ENCODE data around the gene UROC1.

The UROC1 gene

DNA sequence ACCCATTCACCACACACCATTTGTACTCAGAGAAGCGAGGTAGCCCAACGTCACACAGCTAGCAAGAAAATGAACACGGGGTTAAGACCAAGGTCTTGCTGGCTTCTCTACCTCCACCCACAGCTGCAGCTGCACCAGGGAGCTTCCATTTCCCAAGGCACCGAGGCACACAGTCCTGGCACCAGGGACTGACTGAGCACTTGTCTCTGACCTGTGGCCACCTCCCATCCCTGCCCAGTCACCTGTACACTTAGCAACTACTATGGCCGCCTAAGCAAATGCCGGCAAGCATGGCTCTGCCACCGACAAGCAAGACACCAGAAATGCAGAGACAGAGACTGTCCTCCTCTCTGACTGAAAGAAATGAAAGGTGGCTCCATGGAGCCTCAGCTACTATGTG is 57.2 kb downstream of the UROC1 start:
- DNase-seq (ENCODE audit: low spot score) = no peak

DNA sequence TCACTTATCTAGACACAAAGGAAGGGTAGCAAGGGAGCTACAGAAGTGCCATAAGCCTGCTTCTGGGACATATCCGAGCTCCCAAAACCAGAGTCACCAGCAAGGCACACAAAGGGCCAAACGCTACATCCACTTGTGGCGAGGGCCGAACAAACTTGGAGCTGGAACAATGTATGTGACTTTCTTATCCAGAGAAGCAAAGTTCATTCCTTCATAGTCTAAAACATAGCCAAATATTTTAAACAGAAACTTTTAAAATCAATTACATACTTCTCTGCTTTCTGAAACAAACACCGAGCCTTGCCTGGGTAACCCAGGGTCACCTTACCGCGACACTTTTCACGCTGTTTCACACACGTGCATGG is 57.8 kb downstream of the UROC1 start:
- no peak for DNase-seq (ENCODE audit: low spot score)

DNA sequence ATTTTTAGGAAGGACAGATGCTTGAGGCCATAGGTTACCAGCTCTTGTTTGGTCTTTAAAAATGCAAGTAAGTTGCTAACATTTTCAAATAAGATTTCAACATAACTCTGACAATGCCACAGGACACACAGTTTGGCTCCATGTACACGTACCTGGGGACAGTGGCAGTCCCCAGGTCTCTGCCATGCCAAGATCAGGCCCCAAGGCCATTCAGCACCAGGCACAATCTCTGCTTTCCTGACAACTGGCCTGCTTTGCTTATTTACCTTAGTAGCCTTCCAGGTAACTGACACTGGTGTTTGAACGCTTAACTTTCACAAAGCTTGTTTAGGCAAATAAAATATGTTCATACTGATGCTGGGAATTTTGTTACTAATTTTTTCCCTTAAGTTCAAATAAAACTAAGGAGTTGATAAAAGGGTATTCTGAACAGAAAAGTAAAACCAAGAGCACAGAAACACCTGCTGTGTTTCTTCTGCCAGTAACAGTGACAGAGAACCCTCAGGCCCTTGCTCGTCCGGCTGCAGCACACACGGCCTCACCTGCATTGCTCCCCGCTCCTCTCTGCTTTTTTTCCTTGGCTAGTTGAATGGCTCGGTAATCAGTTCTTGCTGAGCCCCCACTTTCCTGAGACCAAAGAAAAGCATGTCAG is 58.3 kb downstream of the UROC1 start:
- DNase-seq (ENCODE audit: low spot score) = no peak

DNA sequence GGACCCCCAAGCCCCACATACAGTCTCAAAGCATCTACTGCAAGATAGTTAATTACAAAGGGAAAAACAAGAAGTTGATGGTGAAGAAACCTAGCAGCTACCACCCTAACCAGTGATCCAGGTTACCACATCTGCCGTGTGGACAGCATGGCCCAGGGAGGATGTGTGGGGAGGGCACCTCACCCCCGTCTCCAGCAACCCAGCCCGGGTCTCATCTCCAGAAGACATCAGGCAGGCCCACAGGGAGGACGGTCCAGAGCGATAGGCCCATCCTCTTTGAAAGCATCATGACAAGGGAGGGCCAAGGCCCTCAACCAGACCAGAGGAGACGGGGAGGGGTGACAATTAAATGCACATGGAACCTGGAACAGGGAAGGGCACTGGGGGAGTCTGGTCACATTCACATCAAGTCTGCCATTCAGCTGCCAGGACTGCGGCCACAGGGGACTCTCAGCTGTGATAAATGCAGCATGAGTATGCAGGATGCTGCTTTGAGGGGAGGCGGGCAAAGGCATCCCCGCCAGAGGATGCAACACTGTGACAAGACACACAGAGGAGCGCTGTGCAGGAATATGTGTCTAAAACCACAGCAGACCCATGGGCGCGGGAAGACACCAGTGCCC is 60.7 kb downstream of the UROC1 start:
- no peak for DNase-seq (ENCODE audit: low spot score)

DNA sequence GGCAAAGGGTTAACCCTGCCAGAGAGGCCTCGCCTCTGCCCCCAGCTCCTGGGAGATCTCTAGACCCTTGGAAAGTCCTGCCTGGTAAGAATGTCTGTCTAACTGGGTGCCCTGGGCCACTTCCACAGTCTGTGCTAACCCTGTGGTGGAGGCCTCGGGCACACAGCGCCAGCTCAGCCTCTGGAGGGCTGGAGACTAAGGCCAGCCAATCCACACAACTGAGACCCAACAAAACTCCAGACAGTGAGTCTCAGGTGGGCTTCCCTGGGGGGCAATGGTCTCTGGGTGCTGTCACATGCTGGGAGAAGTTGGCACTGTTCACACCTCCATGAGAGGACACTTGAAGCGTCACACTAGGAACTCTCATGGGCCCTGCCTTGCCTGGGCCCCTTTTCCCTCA is 61.4 kb downstream of the UROC1 start:
- no peak for DNase-seq (ENCODE audit: low spot score)

DNA sequence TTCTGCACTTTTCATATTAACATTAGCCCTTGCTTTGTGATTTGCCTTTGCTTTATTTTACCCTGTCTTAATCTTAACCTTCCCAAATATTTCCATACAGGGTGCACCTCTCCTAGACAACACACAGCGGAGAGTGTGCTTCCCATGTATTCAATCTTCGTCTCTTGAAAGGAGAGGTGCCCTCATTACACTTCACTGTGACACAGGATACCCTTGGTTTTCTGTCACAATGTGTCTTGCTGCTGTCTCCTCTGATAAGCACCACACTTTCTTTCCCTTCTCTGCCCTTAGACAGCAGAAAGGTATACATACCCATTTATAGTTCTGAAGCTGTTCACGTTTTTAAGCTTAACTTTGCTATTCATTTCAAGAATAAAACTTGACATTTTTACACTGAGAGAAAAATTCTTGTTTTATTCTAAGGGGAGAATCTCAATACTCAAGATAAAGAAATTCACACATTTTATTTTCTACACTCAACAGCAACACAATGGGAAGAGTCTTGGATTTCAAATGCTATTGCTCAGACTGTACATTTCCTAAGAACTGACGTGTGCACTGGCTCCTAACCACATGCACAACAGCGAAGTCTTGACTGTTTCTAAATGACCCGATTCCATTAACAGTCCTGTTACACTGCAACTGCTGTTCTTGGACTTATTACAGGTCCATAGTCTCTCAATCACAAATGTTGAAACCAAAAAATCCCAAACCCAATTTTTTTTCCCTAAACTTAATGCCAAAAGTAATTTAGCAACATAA is 63.0 kb downstream of the UROC1 start:
- no peak for DNase-seq (ENCODE audit: low spot score)

DNA sequence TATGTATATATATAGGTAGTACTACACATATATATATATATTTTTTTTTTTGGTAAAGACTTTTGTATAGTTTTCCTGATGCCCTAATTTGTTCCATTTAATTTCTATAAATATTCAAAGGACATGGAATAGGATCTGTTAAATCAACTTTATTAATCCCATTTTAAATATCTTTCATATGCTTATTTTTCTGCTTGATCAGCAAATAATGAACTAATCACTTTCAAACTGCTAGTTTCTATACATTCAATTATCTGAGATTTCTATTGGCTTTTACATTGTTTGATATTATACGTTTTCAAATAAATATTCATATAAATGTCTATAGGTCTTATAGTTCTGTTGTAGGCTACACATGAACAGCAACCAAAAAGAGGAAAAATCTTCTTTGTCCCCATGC is 63.5 kb downstream of the UROC1 start:
- DNase-seq (ENCODE audit: low spot score) = no peak

DNA sequence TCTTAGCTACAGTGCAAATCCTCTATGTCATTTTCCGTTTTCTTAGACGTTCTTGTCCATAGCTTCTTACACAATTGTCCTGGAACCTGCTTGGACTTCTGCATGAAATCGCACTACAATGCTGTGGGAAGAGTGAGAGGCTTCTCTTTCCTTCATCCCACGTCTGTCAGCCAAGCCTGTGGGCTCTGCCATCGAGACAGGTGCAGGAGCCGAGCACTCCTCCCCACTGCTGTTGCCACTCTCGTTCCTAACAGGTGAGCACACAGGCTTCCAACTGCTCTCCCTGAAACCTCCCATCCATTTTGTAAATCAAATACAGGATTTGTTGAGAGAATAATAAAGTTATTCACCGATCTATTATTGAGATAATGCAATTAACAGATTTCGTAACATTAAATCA is 65.4 kb downstream of the UROC1 start:
- DNase-seq (ENCODE audit: low spot score) = no peak

DNA sequence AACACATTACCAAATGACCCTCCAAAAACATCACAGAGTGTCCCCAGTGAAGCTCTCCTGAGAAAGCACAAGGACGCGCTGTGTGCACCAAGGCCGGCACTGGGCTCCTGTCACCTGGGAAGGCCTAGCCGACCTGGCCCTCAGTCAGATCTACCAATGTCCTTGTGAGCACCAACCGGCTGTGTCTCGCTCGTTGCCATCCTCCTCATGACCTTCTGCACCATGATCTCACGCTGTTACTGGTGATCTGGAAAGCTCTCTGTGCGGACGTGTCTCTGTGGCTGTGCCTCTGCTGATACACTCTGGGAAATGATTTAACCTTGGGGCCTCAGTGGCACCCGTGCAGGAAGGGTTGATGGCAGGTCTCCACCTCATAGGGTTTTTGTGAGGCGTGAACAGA is 66.1 kb downstream of the UROC1 start:
- DNase-seq (ENCODE audit: low spot score) = no peak

DNA sequence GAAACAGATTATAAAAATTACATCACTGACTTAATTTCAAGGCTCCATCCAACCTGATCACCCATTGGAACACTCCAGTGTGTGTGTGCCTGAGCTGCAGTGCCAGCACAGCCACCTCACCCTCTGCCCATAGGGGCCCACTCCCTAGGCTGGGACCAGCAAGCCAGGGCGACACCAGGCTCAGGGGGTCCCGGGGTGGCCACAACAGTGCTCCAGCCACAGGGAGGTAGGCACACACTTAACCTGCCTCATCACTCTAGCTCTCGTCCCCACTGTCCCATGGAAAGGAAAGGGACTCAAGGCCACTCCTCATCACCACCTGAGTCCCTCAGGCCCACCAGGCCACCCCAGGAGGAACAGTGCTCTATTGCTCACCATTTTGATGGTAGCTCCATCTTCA is 66.8 kb downstream of the UROC1 start:
- no peak for DNase-seq (ENCODE audit: low spot score)

DNA sequence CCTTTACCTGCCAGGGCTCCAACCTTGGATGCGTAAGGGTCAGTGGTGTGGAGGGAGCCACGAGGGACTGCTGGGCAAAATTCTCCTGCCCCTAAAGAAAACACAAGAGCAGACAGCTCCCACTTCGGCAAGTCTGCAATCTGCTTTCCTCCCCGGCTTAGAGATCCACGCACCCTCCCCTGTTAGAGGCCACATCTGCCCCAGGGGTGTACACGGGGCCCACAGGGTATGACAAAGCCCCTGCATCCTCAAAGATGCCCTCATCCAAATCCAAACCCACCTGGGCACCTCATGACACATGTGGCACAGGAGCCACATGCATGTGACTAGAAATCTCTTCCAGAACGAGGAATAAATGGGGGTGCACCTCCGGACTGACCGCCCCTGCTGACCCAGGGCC is 67.4 kb downstream of the UROC1 start:
- no peak for DNase-seq (ENCODE audit: low spot score)

DNA sequence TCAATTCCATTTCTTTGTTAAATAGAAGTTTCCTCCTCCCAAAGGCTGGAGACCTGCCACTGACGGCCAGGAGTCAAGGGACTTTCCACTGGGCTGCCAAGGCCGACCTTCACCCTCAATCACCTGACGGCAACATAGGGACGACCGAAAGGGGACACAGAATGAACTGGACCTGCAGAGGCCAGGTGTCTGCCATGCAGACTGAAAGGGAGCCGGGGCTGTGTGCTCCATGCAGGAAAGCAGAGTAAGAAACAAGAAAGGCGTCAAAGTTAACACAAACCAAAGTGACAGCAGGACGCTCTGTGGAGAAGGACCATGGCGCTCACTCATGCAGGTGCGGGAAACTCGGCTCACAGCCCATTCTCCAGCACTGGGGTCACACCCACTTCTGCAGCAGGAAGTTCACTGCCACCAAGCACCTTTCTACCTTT is 67.9 kb downstream of the UROC1 start:
- no peak for DNase-seq (ENCODE audit: low spot score)

DNA sequence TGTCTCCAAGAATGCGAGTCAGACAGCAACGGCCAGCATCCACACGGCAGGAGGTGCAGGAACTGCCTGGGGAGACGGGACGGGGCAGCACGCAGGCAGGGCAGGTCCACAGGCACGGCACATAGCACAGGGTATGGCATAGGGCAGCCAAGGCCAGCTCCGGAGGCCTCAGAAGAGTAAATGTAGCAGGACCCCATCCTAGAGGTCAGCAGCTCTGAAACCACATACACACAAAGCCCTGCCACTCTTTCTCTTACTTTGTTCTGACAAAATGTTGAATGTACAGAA is 68.7 kb downstream of the UROC1 start:
- DNase-seq (ENCODE audit: low spot score) = no peak

DNA sequence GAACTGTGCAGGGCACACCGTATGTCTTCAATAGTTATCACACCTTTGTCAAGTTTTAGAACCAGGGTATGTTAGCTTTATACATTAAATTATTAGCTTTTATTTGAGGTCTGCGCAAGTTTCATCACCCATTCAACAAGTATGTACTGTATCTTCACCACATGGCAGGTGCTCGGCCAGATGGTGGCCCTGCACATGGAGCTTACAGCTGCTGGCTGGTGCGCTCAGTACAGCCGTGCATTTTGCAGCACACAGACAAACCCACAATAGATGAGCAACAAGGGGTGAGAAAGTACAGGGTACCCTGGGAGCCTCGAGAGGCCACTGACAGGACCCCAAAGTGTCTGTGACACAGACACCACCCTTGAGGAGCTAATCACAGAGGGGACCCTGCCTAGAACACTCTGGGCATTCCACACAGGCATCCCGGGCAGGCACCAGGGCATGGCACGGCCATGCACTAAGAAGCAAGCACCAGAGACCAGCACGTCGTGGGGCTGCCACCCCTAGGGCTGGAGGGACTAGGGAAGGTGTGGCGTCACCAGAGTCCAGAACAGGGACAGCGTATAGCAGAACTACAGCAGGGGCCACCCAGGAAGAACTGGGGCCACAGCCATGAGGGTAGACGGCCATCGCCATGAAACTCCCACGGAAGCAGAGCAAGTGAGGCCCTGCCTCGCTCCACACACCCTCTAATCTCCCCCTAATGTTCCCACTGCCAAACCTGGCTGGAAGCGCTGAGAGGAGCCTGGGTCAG is 69.3 kb downstream of the UROC1 start:
- DNase-seq (ENCODE audit: low spot score) = no peak

DNA sequence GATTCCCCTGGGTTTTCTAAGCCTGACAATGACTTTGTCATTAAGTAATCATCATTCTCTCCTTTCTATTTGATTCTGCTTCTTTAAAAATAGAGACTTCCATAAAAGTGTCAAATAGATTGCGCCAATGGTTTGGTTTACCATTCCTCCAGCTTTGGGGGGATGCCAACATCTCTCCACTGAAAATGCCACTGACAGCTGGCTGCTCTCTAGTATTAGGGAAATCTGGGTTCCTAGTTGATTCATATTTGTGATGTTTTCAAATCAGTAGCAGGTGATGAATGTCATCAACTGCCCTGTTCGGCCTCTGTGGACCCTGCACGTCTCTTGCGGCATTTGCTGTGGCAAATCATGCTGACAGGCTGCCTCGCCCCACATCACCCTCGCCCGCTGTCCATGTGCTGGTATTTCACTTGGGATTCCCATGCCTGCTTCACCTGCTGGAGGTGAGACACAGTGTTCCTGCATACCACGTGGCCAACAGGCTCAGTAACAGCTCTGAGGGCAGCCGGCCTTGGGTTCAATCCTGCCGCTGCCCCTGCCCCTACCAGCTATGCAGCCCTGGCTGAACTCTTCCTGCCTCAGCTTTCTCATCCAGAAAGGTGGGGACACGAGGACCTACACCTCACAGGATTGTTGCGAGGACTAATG is 70.0 kb downstream of the UROC1 start:
- DNase-seq (ENCODE audit: low spot score) = no peak

DNA sequence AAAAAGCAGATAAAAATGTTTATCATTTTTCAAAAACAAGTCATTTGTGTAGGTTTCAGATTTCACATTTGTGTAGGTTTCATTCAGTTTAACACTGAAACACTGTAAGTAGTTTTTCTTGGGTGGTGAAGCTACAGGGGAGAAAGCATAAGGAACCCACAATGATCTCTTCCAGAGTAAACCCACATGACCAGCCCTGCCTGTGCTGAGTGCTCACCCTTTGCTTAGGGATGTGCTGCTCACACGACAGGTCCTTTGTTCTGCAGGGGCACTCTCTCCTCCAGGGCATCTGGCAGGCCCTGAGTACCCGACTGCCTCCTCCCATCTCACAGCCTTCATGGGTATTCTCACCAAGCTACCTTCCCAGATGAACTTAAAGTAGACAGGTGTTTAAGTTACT is 70.8 kb downstream of the UROC1 start:
- DNase-seq (ENCODE audit: low spot score) = no peak

DNA sequence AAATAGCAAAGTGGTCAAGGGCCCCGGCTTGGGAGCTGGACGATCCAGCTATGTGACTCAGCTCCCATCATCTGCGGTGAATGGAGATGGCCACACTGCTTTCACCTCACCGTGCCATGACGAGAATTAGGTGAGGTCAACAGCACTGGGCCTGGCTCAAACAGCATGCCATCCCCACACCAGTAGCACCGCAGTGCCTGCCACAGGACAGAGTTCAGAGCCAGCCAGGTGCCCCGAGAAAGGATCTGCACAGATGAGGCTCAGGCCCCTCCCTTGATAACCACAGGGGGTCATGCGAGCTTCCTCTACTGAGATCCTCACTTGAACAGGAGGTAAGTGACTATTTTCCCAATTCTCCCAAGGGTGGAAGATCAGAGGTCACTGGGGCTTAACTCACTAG is 71.3 kb downstream of the UROC1 start:
- no peak for DNase-seq (ENCODE audit: low spot score)

DNA sequence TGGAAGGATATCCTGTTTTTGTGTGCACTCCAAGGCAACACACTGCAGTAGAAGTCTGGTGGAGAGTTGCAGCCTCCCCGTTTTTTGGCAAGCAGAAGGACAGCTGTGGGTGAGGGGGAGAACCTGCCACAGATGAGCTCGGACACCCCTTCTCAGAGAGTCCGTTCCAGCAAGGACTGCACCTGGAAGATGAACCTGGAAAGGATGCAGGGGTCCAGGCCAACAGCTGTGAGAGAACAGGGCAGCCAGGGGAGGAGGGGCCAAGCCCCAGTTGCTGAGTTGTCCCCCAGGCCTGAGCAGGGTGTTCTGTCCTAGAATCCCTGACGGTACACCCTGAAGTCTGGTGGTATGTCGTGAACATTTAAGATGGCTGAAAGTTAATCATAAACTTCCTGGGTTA is 72.1 kb downstream of the UROC1 start:
- no peak for DNase-seq (ENCODE audit: low spot score)

DNA sequence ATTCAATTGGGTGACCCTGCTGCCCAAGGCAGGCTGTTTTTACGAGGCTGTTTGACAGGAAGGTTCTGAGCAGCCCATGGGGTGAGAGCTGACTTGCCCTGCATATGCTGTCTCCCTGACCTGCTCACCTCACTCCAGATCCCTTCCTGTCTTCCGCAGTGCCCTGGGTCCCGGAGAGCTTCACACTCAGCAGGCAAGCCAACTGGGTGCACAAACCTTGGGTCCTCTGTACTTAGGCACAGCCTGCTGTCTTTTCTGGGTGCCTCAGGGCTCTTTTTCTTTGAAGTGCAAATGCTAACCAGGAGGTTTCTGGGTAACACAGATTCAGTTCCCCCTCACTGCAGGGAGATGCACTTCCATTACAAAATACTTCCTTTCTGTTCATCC is 74.7 kb downstream of the UROC1 start:
- DNase-seq (ENCODE audit: low spot score) = no peak

DNA sequence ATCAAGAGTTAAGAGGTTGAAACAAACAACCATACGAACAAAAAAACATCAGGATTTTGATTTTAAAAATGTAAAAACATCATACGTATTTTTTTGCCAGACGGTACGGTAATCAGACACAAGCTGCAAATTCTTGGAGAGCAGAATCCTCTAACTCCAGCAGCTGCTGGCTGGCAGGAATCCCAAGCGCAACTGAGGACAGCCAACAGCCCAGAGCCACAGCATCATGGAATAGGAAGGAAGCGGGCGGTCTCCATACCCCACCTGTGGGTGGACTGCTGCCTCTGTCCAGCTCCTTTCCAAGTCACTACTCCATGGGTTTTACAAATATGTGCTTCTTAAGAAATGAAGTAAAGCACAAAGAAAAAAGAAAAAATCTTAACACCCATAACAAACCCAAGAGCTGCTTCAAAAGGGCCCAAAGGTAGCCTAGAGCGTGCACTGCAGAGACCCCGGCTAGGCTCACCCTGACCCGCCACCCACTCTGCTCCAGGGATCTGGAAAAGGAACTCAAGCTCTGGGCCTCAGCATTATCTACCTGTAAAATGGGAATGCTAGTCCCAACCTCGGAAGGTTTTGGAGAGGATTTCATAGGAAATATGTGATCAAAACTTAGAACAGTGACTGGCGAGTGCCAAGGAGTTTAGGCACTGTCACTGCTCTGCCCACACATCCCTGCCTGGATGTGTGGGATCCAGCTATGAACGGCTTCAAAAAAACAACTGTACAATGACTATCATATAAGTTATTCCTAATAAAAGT is 75.3 kb downstream of the UROC1 start:
- DNase-seq (ENCODE audit: low spot score) = no peak

DNA sequence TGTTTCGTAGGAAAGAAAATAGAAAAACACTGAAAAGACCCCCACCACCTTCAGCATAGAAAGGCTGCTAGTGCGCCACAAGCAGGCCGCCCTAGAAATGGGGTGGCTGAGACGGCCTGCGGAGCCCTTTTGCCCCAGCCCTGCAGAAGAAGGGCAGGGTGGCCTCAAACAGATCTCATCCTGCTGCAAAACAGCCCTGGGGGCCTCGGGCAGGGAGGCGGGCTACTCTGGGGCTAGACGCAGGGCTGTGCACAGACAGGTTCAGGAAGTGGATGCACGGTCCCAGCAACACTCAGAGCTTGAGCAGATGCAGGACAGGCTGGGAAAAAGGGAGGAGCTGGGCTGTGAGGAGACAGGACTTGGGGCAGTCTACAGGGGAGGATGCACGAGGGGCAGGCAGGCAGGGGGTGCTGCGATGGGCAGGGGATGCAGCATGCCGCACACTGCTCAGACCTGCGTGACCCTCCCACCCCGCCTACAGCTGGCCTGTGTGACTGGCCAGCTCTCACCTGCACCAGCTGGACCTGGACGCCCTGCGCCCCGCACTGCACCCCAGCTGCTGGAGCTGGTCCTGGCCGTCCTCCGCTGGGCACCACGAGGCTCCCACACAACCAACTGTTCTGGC is 76.2 kb downstream of the UROC1 start:
- DNase-seq (ENCODE audit: low spot score) = no peak

DNA sequence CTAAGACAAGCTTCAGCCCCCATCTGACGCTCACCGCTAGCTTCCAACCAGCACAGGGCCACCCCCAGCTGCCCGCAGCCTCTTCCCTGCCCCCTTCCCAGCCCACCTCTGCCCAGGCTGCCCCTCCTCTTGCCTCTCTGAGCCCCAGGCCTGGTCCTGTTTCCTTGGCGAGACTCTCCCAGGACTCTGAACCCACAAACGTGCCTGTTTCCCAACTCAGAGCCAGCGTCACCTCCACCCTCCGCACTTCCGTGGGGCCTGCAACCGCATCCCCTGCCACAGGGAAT is 76.9 kb downstream of the UROC1 start:
- DNase-seq (ENCODE audit: low spot score) = no peak
